ENCODE results near the gene PHLDB2. TPM values are rescaled to one million over a fixed set of nuclear protein-coding genes. Genes with fewer than 3 reads are reported as not detected.

Gene PHLDB2
- total and polyA plus RNA-seq, 5 donors from 2014 or later: 1.6 to 5.9 (median 2.1) TPM

DNA sequence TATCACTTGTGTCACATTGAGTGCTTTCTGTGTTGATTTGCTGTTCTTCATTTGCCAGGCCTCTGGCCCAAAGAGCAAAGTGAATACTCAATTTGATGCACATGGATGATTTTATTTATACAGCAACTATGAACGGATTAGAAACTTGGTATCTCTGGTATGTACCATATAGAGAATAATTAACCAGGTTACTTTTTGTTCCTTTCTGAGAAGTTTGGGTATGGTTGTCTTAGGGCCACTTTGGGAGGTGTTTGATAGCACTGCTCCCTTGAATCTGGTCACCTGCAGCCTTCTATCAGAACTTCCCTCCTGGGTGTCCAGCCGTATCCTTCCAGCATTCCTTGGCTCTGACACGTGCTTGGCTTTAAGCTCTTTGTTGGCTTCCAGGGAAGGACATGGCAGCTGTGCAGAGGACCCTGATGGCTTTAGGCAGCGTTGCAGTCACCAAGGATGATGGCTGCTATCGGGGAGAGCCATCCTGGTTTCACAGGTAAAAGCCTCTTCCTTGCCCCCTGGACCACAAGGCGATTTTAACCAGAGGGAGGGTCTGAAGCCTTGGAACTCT, 152.4 kb downstream of the PHLDB2 start:
- Histone ChIP-seq H3K4me3 (ENCODE audit: low read depth, low read length) (no peak overlapping the region), H3K27me3 (ENCODE audit: control insufficient read depth, insufficient read depth, low read length) (no peaks in the 10 kb centered on the region), H3K36me3 (ENCODE audit: control insufficient read depth, insufficient read depth, low read length) (no peaks in the 10 kb centered on the region), H3K9me3 (ENCODE audit: control insufficient read depth in 2 of 2, low read length in 2 of 2) (no peaks in the 10 kb centered on the region), H3K27ac (ENCODE audit: insufficient read depth, low read length, poor library complexity, severe bottlenecking) (no peak overlapping the region), H3K4me1 (ENCODE audit: control insufficient read depth, insufficient read depth, low read length, poor library complexity, severe bottlenecking) (peaks cover 7% of the 10 kb centered on the region)
- ATAC-seq (ENCODE audit: low read depth in 2 of 2) (no peak), DNase-seq (no peak)
- Mint-ChIP-seq H3K4me3 (no peak overlapping the region), H3K36me3 (no peaks in the 10 kb centered on the region), H3K4me1 (peaks cover 4 to 10% (median 9%) of the 10 kb centered on the region in 4 donors), H3K27me3 (no peaks in the 10 kb centered on the region), H3K9me3 (no peaks in the 10 kb centered on the region), H3K27ac (no peak overlapping the region)

DNA sequence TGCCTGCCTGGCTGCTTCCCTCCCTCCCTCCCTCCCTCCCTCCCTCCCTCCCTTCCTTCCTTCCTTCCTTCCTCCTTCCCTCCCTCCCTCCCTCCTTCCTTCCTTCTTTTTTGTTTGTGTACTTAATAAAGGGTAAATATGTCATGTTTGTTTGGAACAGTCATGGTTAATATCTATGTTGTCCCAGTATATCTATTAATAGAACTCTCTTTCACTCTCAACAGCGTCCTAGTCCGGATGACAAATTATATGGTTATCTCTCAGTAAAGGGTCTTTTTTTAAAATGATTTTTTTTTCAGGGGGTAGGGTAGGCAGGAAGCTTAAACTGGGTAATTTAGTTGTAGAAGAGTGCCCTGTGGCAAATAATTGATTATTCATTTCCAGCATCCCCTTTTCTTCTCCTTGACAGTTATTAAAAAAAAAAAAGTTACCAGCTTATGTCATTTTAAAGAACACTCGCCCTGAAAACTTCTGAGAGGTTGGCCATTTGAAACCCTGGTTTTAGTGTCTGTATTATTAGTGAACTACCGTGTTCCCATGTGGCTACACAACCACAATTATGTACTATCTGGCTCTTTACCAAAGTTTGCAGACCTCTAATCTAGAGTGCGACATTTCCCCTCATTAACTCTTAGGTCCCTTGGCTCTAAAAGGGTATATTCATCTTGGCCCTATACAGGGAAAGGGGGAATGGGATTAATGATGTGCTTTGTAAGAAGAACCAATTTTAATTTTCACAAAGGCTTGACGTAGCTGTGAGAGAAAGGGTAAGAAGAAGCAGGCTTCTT, 153.3 kb downstream of the PHLDB2 start:
- peaks cover 4 to 10% (median 9%) of the 10 kb centered on the region in 4 donors for H3K4me1 Mint-ChIP-seq
- H3K4me3 Mint-ChIP-seq: peak overlapping the region in 1 of 4 donors; percentile 18
- no peaks in the 10 kb centered on the region for H3K9me3 Mint-ChIP-seq
- H3K27me3 Mint-ChIP-seq: no peaks in the 10 kb centered on the region
- DNase-seq (no peak), ATAC-seq (ENCODE audit: low read depth in 2 of 2) (no peak)
- peaks cover 7% of the 10 kb centered on the region for H3K4me1 ChIP-seq (ENCODE audit: control insufficient read depth, insufficient read depth, low read length, poor library complexity, severe bottlenecking)
- H3K27me3 ChIP-seq (ENCODE audit: control insufficient read depth, insufficient read depth, low read length): no peaks in the 10 kb centered on the region
- H3K36me3 ChIP-seq (ENCODE audit: control insufficient read depth, insufficient read depth, low read length): no peaks in the 10 kb centered on the region
- peak overlapping the region in 1 of 3 donors; percentile 52 for H3K27ac Mint-ChIP-seq
- H3K36me3 Mint-ChIP-seq: no peaks in the 10 kb centered on the region
- H3K4me3 ChIP-seq (ENCODE audit: low read depth, low read length): no peak overlapping the region
- H3K27ac ChIP-seq (ENCODE audit: insufficient read depth, low read length, poor library complexity, severe bottlenecking): no peak overlapping the region
- H3K9me3 ChIP-seq (ENCODE audit: control insufficient read depth in 2 of 2, low read length in 2 of 2): no peaks in the 10 kb centered on the region

DNA sequence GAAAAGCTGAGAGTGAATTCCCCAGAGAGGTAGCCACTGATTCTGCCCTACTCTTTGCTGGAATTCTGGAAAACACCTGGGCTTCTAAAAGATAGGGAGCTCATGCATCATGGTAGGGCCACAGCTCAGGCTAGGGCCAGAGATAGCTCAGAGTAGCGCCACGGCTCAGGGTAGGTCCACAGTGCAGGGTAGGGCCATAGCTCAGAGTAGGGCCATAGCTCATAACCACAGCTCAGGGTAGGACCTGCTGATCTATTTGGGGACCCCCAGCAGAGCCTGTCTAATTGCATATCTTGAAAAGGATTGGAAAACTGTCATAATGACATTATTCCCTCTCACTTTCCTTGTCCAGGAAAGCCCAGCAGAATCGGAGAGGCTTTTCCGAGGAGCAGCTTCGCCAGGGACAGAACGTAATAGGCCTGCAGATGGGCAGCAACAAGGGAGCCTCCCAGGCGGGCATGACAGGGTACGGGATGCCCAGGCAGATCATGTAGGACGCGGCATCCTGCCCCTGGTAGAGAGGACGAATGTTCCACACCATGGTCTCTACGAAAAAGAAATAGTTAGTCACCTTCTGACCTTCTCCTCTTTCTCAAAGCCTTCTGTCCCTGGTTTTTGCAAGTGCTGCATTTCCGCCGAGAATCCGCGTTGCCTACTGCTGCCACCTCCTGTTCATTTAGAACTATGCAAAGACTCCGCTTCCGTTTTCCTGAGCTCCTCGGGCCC, 154.2 kb downstream of the PHLDB2 start:
- Mint-ChIP-seq H3K4me3 (peak overlapping the region in 1 of 4 donors; percentile 14), H3K27ac (no peak overlapping the region)
- DNase-seq: peak; percentile 16 to 81 (median 52)

DNA sequence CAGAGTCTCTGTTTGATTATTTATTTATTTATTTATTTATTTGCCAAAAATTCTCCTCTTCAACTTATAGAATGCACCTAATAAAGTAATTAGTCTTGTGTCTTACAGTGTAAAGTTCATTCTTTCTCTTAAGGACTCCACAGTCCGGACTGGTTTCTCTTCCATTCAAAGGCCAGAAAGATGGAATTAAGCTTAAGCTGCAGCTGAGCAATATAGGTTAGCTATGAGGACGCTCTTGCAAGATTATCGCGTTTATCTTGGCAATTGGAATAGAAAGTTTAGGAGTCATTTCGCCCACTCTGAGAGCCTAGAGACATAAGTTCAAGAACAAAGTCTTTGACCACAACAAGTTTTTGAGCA, 154.7 kb downstream of the PHLDB2 start:
- H3K9me3 Mint-ChIP-seq: no peaks in the 10 kb centered on the region
- no peaks in the 10 kb centered on the region for H3K27me3 Mint-ChIP-seq
- no peak overlapping the region for H3K27ac Mint-ChIP-seq
- H3K36me3 ChIP-seq (ENCODE audit: control insufficient read depth, insufficient read depth, low read length): no peaks in the 10 kb centered on the region
- H3K4me1 Mint-ChIP-seq: peaks cover 4 to 10% (median 9%) of the 10 kb centered on the region in 4 donors
- no peaks in the 10 kb centered on the region for H3K9me3 ChIP-seq (ENCODE audit: control insufficient read depth in 2 of 2, low read length in 2 of 2)
- H3K27me3 ChIP-seq (ENCODE audit: control insufficient read depth, insufficient read depth, low read length): no peaks in the 10 kb centered on the region
- no peak for ATAC-seq (ENCODE audit: low read depth in 2 of 2)
- no peak for DNase-seq
- H3K4me3 ChIP-seq (ENCODE audit: low read depth, low read length): peak overlapping the region; percentile 56
- no peak overlapping the region for H3K27ac ChIP-seq (ENCODE audit: insufficient read depth, low read length, poor library complexity, severe bottlenecking)
- no peak overlapping the region for H3K4me3 Mint-ChIP-seq
- H3K36me3 Mint-ChIP-seq: no peaks in the 10 kb centered on the region
- H3K4me1 ChIP-seq (ENCODE audit: control insufficient read depth, insufficient read depth, low read length, poor library complexity, severe bottlenecking): peaks cover 7% of the 10 kb centered on the region

More for the DNA sequence above, 154.2 kb downstream of the PHLDB2 start:
- H3K36me3 ChIP-seq (ENCODE audit: control insufficient read depth, insufficient read depth, low read length): no peaks in the 10 kb centered on the region
- no peaks in the 10 kb centered on the region for H3K9me3 ChIP-seq (ENCODE audit: control insufficient read depth in 2 of 2, low read length in 2 of 2)
- H3K27ac ChIP-seq (ENCODE audit: insufficient read depth, low read length, poor library complexity, severe bottlenecking): no peak overlapping the region
- no peaks in the 10 kb centered on the region for H3K27me3 Mint-ChIP-seq
- H3K9me3 Mint-ChIP-seq: no peaks in the 10 kb centered on the region
- peak overlapping the region; percentile 56 for H3K4me3 ChIP-seq (ENCODE audit: low read depth, low read length)
- H3K27me3 ChIP-seq (ENCODE audit: control insufficient read depth, insufficient read depth, low read length): no peaks in the 10 kb centered on the region
- peak; percentile 77 to 80 for ATAC-seq (ENCODE audit: low read depth in 2 of 2)
- no peaks in the 10 kb centered on the region for H3K36me3 Mint-ChIP-seq
- peaks cover 4 to 10% (median 9%) of the 10 kb centered on the region in 4 donors for H3K4me1 Mint-ChIP-seq
- H3K4me1 ChIP-seq (ENCODE audit: control insufficient read depth, insufficient read depth, low read length, poor library complexity, severe bottlenecking): peaks cover 7% of the 10 kb centered on the region

DNA sequence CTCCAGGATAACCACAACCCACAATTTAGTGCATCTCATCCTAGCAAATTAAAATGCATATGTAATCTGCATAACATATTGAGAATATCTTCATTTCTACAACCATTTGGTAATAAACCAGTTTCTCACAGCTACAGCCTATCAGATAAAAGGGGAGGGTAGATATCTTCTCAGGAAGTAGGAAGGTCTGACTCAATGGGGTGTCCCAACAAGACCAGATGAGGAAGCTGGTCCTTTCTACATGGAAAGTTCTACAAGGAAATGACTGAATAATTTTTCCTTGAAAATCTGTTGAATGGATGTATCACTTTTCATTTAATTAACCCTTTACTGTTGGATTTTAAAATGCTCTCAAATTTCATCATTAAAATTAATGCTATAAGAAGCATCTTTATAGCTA, 158.0 kb downstream of the PHLDB2 start:
- H3K36me3 Mint-ChIP-seq: peaks cover 7% of the 10 kb centered on the region
- peaks cover 7% of the 10 kb centered on the region for H3K4me1 ChIP-seq (ENCODE audit: control insufficient read depth, insufficient read depth, low read length, poor library complexity, severe bottlenecking)
- H3K4me3 ChIP-seq (ENCODE audit: low read depth, low read length): no peak overlapping the region
- H3K27me3 ChIP-seq (ENCODE audit: control insufficient read depth, insufficient read depth, low read length): no peaks in the 10 kb centered on the region
- no peak overlapping the region for H3K27ac ChIP-seq (ENCODE audit: insufficient read depth, low read length, poor library complexity, severe bottlenecking)
- H3K27me3 Mint-ChIP-seq: peaks cover 11% of the 10 kb centered on the region
- H3K4me3 Mint-ChIP-seq: no peak overlapping the region
- peaks cover 4 to 10% (median 9%) of the 10 kb centered on the region in 4 donors for H3K4me1 Mint-ChIP-seq
- no peaks in the 10 kb centered on the region for H3K36me3 ChIP-seq (ENCODE audit: control insufficient read depth, insufficient read depth, low read length)
- no peak overlapping the region for H3K27ac Mint-ChIP-seq
- peaks cover 0 to 1% (median 0%) of the 10 kb centered on the region in 7 donors for H3K9me3 Mint-ChIP-seq
- H3K9me3 ChIP-seq (ENCODE audit: control insufficient read depth in 2 of 2, low read length in 2 of 2): no peaks in the 10 kb centered on the region
- DNase-seq: no peak
- ATAC-seq (ENCODE audit: low read depth in 2 of 2): no peak

DNA sequence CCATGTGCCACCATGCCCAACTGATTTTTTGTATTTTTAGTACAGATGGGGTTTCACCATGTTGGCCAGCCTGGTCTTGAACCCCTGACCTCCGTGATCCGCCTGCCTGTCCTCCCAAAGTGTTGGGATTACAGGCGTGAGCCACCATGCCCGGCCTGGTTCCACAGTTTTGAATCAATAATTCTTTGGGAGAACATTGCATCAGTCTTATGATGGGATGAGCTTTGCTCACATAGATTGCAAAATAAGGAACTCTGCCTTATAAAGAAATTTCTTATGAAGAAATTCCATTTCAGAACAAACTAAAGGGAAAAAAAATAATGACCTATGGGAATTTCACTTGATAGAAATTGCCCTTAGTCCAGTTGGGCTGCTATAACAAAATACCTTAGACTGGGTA, 159.6 kb downstream of the PHLDB2 start:
- ATAC-seq (ENCODE audit: low read depth in 2 of 2): no peak
- H3K27ac Mint-ChIP-seq: no peak overlapping the region
- peaks cover 16% of the 10 kb centered on the region for H3K27me3 Mint-ChIP-seq
- H3K4me3 ChIP-seq (ENCODE audit: low read depth, low read length): no peak overlapping the region
- H3K36me3 ChIP-seq (ENCODE audit: control insufficient read depth, insufficient read depth, low read length): no peaks in the 10 kb centered on the region
- no peak overlapping the region for H3K4me3 Mint-ChIP-seq
- no peak overlapping the region for H3K27ac ChIP-seq (ENCODE audit: insufficient read depth, low read length, poor library complexity, severe bottlenecking)
- H3K36me3 Mint-ChIP-seq: peaks cover 7% of the 10 kb centered on the region
- DNase-seq: no peak
- no peaks in the 10 kb centered on the region for H3K27me3 ChIP-seq (ENCODE audit: control insufficient read depth, insufficient read depth, low read length)
- peaks cover 0 to 2% (median 1%) of the 10 kb centered on the region in 7 donors for H3K9me3 Mint-ChIP-seq
- peaks cover 0 to 4% (median under 1%) of the 10 kb centered on the region in 4 donors for H3K4me1 Mint-ChIP-seq
- peaks cover under 1% of the 10 kb centered on the region for H3K4me1 ChIP-seq (ENCODE audit: control insufficient read depth, insufficient read depth, low read length, poor library complexity, severe bottlenecking)
- H3K9me3 ChIP-seq (ENCODE audit: control insufficient read depth in 2 of 2, low read length in 2 of 2): no peaks in the 10 kb centered on the region

DNA sequence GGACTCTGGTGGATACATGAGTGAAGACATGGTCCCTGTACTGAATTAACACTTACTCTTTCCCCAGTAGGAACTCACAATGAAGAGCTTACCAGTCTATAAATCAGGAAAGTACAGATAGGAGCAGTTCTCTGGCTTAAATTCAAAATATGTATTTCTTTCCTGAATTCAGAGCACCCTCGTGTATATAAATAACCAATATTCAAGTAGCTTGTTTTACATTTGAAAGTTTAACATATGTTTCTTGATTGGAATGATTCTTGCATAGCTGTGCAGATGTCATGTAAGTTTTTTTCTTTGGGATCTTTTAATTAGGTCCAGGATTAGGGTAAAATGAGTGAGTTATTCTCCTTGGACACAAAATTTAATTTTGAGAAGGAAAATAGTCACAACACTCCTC, 160.7 kb downstream of the PHLDB2 start:
- Mint-ChIP-seq H3K27ac (no peak overlapping the region), H3K4me1 (no peaks in the 10 kb centered on the region), H3K36me3 (peaks cover 7% of the 10 kb centered on the region), H3K4me3 (no peak overlapping the region), H3K27me3 (peaks cover 17% of the 10 kb centered on the region), H3K9me3 (peaks cover 0 to 2% (median 1%) of the 10 kb centered on the region in 7 donors)
- Histone ChIP-seq H3K4me1 (ENCODE audit: control insufficient read depth, insufficient read depth, low read length, poor library complexity, severe bottlenecking) (no peaks in the 10 kb centered on the region), H3K27me3 (ENCODE audit: control insufficient read depth, insufficient read depth, low read length) (no peaks in the 10 kb centered on the region), H3K4me3 (ENCODE audit: low read depth, low read length) (no peak overlapping the region), H3K27ac (ENCODE audit: insufficient read depth, low read length, poor library complexity, severe bottlenecking) (no peak overlapping the region), H3K9me3 (ENCODE audit: control insufficient read depth in 2 of 2, low read length in 2 of 2) (no peaks in the 10 kb centered on the region), H3K36me3 (ENCODE audit: control insufficient read depth, insufficient read depth, low read length) (no peaks in the 10 kb centered on the region)
- ATAC-seq (ENCODE audit: low read depth in 2 of 2) (no peak), DNase-seq (no peak)

Data from CD4-positive, CD25-positive, alpha-beta regulatory T cell (primary cell).